Nephron (organoid): ENCODE data around the gene PROK1.

ENCODE experiments used
- H3K27ac Mint-ChIP-seq, 3 experiments: 2 replicates each; pipeline ENCODE4 v1.8.0; 2020; ENCODE audit warnings: mixed read lengths in 3 of 3, mild to moderate bottlenecking in 2 of 3, moderate library complexity in 1 of 3
- H3K27me3 Mint-ChIP-seq: 2 replicates; pipeline ENCODE4 v1.8.0; 2021; ENCODE audit warnings: low read depth, mild to moderate bottlenecking, moderate library complexity, mixed read lengths
- H3K36me3 Mint-ChIP-seq: 2 replicates; pipeline ENCODE4 v1.8.0; 2020; ENCODE audit warnings: low read depth, mixed read lengths
- H3K4me1 Mint-ChIP-seq: 2 replicates; pipeline ENCODE4 v1.8.0; 2020; ENCODE audit warnings: mixed read lengths
- H3K4me3 Mint-ChIP-seq, 3 experiments: 2 replicates each; pipeline ENCODE4 v1.8.0; 2020; ENCODE audit warnings: mild to moderate bottlenecking in 3 of 3, mixed read lengths in 3 of 3, moderate library complexity in 2 of 3
- H3K9me3 Mint-ChIP-seq: 2 replicates; pipeline ENCODE4 v1.8.0; 2020; ENCODE audit warnings: mixed read lengths
- TF ChIP-seq, protein P1 (sequence below), 3 experiments: fragments of 200-600 bp; sonication (generic); IDR thresholded peaks; one replicate each; pipeline ENCODE4 v1.5.0; 2021; ENCODE audit warnings: antibody characterized with exemption in 3 of 3; ENCODE audit not compliant: unreplicated experiment in 3 of 3

PROK1 gene

DNA sequence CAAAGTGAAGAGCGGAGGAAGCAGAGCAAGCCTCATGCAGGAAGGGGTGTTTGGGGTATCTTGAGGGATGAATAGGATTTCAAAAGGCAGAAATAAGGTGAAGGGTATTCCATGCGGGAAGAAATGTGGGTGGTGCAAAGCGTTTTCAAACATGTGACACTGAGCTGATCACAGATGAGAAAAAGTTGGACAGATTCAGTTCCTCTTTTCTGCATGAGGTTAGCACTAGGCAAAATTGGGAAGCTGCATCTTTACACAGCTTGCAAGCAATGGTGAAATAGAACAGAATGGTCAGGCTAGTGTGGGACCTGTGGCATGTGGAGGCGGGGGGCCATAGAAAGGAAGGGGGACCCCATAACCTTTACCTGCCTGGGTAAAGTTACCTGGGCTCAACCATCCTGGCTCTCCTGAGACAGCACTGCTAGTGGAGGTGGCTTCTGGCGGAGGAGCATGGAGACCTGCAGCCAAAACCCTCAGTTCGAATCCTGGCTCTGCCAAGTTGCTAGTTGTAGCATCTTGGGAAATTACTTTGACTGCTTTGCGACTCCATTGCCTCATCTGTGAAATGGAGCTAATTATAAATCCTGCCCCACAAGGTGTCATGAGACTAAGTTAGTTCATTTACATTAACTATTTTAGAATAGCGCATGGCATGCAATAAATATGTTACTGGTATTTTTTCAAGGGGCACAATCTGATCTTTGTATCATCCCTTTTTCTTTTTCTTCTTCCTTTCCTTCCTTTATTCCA is 51.6 kb downstream of the PROK1 start:
- Mint-ChIP-seq H3K4me1 (peaks cover 1% of the 10 kb centered on the region), H3K36me3 (no peaks in the 10 kb centered on the region), H3K27ac (no peak overlapping the region), H3K27me3 (peaks cover 29% of the 10 kb centered on the region), H3K9me3 (no peaks in the 10 kb centered on the region), H3K4me3 (no peak overlapping the region)
- TF ChIP-seq, protein P1, sequence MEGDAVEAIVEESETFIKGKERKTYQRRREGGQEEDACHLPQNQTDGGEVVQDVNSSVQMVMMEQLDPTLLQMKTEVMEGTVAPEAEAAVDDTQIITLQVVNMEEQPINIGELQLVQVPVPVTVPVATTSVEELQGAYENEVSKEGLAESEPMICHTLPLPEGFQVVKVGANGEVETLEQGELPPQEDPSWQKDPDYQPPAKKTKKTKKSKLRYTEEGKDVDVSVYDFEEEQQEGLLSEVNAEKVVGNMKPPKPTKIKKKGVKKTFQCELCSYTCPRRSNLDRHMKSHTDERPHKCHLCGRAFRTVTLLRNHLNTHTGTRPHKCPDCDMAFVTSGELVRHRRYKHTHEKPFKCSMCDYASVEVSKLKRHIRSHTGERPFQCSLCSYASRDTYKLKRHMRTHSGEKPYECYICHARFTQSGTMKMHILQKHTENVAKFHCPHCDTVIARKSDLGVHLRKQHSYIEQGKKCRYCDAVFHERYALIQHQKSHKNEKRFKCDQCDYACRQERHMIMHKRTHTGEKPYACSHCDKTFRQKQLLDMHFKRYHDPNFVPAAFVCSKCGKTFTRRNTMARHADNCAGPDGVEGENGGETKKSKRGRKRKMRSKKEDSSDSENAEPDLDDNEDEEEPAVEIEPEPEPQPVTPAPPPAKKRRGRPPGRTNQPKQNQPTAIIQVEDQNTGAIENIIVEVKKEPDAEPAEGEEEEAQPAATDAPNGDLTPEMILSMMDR (IDR thresholded peaks at IDR 0.05; ENCODE audit: unreplicated experiment in 3 of 3): no peak

DNA sequence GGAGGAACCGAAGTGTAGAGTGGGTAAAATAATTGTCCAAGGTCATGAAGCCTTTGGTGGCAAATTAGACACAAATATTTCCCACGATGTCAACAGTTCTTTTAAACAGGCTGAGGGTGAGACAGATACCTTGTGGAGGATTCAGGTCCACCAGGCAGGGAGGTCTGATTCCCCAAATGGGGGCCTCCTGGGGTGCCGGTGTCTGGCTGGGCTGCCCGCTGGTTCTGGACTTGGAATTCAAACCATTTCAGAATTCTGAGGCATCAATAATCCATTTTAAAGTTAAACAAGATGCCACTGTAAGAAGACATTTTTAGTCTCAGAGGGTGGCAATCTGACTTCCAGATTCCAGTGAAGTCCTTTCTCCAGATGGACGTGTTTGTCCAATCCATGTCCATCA is 52.5 kb downstream of the PROK1 start:
- Mint-ChIP-seq H3K27me3 (peaks cover 33% of the 10 kb centered on the region), H3K27ac (no peak overlapping the region), H3K9me3 (no peaks in the 10 kb centered on the region), H3K4me3 (no peak overlapping the region), H3K4me1 (peaks cover 10% of the 10 kb centered on the region), H3K36me3 (no peaks in the 10 kb centered on the region)
- TF ChIP-seq, protein P1 (IDR thresholded peaks at IDR 0.05; ENCODE audit: unreplicated experiment in 3 of 3): no peak

GRCh38 chr1:110504226-110504625 is 53.3 kb downstream of the PROK1 start:
- peaks cover 36% of the 10 kb centered on the region for H3K27me3 Mint-ChIP-seq
- TF ChIP-seq, protein P1 (IDR thresholded peaks at IDR 0.05; ENCODE audit: unreplicated experiment in 3 of 3): no peak
- no peak overlapping the region for H3K4me3 Mint-ChIP-seq
- H3K27ac Mint-ChIP-seq: no peak overlapping the region
- no peaks in the 10 kb centered on the region for H3K36me3 Mint-ChIP-seq
- H3K4me1 Mint-ChIP-seq: peaks cover 12% of the 10 kb centered on the region
- no peaks in the 10 kb centered on the region for H3K9me3 Mint-ChIP-seq

DNA sequence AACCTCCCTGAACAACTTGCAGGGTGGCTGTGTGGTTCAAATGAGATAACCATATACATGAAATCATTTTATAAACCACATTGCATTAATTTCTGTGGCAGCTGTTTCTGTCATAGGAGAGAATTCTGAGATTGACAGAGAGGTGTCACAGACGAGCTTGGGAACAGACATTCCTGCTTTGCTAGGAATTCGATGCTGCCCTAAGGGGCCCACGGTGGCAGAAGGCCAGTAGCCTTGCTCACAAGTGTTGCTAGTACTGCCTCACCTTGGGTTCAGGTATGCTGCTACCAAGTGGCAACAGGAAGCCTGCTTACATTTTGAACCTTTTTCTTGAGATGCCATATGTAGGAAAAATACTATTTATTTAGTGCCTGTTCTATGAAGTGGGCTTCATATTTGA is 54.6 kb downstream of the PROK1 start:
- H3K27ac Mint-ChIP-seq: no peak overlapping the region
- H3K9me3 Mint-ChIP-seq: no peaks in the 10 kb centered on the region

DNA sequence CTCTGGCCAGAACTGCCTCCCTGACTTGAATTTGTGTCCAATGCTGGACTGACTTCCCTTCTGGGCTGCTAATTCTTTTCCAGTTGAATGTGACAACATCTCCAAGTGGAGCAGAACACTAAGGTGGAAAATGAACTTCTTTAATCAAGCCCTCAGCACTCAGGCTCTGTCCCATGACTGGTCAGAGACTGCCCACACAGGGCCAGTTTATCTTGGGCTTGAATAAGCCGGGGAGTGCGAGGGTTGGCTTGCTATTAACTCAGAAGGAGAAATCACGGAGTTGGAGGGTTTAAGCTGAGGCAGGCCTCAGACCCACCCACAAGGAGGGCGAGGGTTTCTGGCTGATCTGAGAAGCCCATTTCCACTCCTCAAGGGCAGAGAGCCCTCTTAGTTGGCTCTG is 55.6 kb downstream of the PROK1 start:
- H3K27me3 Mint-ChIP-seq: peaks cover 30% of the 10 kb centered on the region
- peaks cover 12% of the 10 kb centered on the region for H3K4me1 Mint-ChIP-seq
- no peak overlapping the region for H3K27ac Mint-ChIP-seq
- H3K9me3 Mint-ChIP-seq: no peaks in the 10 kb centered on the region
- H3K4me3 Mint-ChIP-seq: no peak overlapping the region
- no peaks in the 10 kb centered on the region for H3K36me3 Mint-ChIP-seq
- TF ChIP-seq, protein P1 (IDR thresholded peaks at IDR 0.05; ENCODE audit: unreplicated experiment in 3 of 3): no peak

More for the DNA sequence above, 54.6 kb downstream of the PROK1 start:
- Mint-ChIP-seq H3K4me1 (peaks cover 12% of the 10 kb centered on the region), H3K4me3 (no peak overlapping the region), H3K27me3 (peaks cover 32% of the 10 kb centered on the region), H3K36me3 (no peaks in the 10 kb centered on the region)
- TF ChIP-seq, protein P1 (IDR thresholded peaks at IDR 0.05; ENCODE audit: unreplicated experiment in 3 of 3): no peak
